ENCODE data around the gene APOL5.
"Not testable (repeated sequence)": the region's sequence is repeated elsewhere in the genome, so short reads cannot be mapped to it uniquely, and the experiment has no call there.

APOL5 gene, protein sequence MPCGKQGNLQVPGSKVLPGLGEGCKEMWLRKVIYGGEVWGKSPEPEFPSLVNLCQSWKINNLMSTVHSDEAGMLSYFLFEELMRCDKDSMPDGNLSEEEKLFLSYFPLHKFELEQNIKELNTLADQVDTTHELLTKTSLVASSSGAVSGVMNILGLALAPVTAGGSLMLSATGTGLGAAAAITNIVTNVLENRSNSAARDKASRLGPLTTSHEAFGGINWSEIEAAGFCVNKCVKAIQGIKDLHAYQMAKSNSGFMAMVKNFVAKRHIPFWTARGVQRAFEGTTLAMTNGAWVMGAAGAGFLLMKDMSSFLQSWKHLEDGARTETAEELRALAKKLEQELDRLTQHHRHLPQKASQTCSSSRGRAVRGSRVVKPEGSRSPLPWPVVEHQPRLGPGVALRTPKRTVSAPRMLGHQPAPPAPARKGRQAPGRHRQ

DNA sequence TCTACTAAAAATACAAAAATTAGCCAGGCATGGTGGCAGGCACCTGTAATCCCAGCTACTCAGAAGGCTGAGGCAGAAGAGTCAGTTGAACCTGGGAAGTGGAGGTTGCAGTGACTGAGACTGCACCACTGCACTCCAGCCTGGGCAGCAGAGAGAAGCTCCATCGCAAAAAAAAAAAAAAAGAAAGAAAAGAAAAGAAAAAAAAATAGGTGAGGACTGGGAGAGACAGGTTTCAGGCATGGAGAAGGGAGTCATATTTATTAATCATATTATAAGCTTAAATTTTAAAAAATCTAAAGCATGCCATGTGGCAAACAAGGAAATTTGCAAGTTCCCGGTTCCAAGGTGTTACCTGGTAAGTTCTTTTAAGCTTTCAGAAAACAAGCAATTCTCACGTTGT, at the start of gene APOL5:
APOL5 (plus strand) TSS at position 301 of the 400 bp plus-strand sequence; CDS start at position 301, 0 bp downstream.
- DNase-seq: no peak

DNA sequence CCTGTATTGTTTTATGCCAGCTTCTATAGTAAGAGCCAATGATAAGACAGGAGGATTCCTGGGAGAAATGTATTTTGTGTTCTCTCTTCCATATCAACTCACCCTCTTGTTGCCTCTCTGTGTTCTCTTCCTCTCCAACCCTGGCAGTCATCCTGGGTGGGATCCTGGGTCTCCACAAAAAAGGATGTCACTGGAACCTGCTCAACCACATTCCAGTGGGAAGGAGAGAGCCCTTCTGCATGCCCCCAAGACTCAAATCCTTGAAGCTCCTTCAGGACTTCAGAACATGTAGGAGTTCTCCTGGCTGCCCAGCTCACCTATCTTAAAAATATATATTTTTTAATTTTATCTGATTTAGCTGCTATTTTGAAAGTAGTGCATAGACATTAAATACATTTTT, 43.3 kb upstream of the APOL5 start:
- no peak for DNase-seq

DNA sequence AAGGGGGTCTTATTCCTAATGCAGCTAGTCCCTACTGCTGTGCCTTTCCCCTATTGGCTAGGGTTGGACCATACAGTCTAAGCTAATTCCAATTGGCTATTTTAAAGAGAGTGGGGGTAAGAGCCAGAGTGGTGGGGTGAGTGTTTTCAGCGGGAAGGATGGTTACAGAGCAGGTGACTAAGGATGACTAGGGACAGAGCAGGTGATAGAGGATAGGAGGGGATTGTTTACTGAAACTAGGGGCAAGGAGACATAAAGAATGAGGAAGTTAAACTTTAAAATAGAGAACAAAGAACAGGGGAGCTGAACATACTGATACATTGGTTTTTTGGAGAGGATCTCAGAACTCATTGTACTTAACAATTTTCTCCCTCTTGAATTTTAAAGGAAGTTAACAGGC, 41.6 kb upstream of the APOL5 start:
- not testable (repeated sequence) for DNase-seq

DNA sequence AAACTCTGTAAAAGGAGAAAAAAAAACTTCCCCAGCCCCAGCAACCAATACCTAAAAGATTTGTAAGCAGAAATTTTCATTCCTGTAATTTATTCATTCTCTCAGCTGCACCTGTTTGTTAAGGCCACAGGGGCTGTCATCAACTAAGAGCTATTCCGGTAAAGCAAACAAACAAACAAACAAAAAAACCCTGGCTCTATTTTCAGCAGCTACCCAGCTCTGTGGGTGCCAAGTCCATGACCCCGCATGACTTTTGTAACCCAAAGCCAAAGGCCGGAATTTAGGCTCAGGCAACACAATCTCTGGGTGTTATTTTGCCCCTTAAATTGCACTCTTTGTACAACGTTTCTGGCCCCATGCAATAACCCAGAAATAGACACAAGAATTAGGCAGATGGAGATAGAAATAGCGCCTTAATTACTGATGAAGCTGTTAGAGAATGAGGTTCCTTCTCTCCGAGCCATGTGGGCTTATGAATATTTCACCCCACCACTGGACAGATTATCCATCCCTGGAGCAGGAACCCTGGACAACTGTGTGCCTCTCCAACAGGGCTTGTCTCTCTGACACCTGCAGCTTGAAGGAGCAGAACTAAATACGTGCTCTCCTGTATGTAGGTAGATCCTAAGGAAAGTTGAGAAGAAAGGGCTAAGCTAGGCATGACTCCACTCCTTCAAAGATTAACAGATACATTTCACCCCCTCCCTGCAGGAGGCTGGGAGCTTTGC, 40.0 kb upstream of the APOL5 start:
- DNase-seq: no peak

DNA sequence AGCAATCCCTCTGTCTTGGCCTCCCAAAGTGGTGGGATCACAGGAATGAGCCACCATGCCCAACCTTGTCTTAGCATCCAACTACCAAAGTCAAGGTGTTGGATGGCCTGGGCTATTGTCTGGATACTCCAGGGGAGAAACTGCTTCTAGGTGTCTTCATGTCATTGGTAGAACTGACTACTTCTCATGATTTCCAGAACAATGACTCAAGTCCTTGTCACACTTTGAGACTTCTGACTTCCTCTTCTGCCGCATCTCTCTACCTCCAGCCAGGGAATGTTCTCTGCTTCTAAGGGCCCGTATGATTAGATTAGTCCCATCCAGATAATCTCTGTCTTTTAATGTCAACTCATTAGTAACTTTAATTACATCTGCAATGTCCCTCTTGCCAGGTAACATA, 38.8 kb upstream of the APOL5 start:
- DNase-seq: no peak

DNA sequence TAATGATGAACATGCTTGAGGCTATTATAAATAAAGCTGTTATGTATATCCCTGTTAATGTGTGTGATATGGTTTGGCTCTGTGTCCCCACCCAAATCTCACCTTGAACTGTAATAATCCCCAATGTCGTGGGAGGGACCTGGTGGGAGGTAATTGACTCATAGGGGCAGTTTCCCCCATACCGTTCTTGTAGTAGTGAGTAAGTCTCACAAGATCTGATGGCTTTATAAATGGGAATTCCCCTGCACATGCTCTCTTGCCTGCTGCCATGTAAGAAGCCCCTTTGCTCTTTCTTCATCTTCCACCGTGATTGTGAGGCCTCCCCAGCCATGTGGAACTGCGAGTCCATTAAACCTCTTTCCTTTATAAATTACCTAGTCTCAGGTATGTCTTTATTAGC, 38.2 kb upstream of the APOL5 start:
- not testable (repeated sequence) for DNase-seq

DNA sequence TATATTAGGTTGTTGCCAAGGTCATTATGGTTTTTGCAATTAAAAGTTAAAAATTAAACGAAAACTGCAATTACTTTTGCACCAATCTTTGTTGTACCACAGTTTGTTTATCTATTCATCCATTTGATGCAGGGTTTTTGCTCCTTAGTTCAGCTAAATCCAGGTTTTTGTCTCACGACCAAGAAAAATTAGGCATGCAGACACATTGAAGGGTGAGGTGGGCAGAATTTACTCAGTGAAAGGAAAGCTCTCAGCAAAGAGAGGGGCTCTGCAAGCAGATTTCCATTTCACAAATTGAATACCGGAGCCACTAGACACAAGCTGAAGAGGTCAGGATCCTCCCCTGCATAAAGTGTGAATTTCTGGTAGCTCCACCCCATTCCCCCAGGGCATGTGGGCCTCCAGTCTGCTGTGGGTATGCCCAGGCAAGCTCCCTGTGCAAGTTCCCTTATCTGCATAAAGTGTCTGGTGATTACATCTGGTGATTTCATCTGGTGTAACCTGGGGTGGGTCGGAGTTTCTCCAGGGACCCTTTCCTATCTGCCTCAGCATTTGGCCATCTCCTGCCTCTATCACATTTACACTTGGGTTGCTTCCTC, 36.1 kb upstream of the APOL5 start:
- no peak for DNase-seq

DNA sequence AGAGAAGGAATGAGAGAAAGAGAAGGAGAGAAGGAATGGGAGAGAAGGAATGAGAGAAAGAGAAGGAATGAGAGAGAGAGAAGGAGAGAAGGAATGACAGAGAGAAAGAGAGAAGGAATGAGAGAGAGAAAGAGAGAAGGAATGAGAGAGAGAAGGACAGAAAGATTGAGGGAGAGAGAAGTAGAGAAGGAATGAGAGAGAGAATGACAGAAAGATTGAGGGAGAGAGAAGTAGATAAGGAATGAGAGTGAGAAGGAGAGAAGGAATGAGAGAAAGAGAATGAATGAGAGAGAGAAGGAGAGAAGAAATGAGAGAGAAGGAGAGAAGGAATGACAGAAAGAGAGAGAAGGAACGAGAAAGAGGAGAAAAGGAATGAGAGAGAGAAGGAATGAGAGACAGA, 34.1 kb upstream of the APOL5 start:
- no peak for DNase-seq

DNA sequence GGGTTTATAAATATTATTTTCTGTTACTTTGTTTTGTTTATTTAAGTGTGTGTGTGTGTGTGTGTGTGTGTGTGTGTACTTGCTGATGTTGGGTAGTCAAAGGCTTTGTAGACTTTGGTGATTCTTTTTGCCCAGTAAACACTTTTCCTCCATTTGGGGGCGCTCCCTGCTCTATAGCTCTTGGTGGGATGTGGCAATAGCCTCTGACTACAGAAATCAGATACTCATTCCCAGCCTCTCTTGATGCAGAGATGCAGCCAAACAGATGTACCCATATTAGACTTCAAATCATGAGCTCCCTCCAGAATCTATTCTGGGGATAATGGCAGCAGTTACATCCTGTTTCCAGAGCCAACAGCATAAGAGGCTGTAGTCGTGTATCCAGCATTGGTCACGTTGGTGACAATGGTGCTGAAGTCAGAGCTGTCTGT, 33.4 kb upstream of the APOL5 start:
- DNase-seq: no peak

DNA sequence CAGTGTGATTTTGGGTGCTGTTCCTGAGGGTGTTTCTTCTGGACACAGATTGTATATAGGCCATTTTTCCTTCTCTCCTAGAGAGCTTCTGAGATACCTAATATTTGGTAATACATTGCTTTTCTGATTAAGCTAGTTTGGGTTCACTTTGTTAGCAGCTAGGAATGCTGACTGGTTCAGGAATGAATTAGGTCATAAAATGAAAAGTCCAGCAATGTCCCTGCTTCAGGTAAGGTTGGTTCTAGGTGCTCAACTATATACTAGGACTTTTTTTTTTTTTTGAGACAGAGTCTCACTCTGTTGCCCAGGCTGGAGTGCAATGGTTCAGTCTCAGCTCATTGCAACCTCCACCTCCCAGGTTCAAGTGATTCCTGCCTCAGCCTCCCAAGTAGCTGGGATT, 32.9 kb upstream of the APOL5 start:
- DNase-seq: no peak

DNA sequence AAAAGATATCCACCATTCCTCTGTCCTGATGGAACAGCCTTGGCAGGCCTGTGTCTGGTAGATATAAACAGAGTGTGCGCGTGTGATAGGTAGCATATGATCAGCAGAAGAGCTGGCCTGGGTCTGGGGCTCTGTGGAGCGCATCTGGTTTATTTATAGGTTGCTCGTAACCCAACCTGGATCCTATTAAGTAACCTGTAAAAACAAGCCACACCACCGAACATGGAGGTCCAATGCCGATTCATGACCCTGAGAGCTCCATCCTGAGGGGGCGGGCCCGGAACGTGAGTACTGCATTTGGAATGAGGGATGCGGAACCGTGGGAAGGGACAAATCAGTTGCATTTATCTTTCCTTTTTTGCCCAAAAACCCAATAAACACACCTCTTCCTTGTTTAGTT, 31.9 kb upstream of the APOL5 start:
- DNase-seq: no peak

DNA sequence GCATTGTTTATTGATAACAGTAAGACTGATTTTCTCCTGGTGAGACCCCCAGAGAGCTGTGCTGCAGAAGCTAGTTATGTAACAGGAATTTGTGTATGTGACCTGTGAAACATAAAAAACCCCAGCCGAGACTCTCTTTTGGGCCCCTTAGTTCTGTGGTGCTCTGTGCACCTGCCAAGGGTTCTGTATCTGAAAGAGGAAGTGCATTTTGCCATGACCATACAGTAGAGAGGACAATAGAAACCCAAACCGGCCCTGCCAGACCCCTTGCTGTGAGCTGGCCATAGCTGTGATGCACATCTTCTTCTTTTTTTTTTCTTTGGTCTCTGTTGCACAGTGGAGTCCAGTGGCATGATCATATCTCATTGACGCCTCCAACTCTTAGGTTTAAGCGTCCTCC, 31.4 kb upstream of the APOL5 start:
- no peak for DNase-seq

DNA sequence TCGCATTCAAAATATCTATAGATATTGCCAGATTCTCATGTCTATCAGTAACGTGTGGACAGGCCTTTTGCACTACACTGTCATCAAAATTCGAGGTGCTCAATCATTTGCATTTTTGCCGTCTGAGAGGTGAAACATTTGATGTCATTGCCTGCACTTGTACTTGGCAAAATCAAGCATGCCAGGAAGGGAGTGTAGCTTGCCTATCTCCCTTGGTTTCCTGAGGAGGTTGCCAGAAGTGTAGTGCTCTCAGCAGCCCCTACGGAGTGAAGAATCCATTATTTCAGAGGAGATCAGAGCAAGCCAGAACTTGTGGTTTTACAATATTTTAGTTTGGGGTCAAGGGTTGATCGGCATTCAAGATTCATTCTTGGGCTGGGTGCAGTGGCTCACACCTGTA, 30.2 kb upstream of the APOL5 start:
- DNase-seq: no peak

DNA sequence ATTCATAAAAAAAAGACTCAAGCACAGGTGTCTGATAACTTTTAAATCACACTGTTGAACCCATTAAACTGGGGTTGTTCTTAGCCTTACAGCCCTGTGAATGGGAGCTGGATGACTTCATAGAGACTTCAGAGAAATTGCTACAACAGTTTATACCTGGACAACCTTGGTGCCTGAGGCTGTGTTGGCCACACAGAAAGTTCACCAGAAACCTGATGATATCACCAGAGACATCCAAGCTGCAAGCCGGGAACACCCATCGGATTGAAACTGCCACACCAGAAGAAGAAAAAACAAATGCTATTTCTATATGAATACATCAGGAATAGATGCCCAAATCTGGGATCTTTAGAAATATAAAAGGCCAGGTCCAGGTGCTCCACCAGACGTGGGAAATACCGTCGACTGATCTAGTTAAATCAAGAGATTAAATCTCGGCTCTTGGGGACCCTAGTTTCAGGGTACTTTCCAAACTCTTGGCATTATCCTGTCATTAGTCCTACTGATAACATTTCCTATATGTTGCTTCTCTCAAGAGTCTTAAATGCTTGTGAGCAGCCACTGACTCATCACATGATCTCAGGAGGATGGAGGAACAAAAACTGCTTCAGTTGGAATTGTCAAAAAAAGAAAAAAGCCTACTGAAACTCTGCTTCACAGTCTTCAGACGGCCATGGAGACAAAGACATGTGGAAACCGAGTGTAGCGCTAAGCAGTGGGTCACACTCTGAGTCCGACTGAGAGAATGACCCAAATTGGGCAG, 28.6 kb upstream of the APOL5 start:
- no peak for DNase-seq

DNA sequence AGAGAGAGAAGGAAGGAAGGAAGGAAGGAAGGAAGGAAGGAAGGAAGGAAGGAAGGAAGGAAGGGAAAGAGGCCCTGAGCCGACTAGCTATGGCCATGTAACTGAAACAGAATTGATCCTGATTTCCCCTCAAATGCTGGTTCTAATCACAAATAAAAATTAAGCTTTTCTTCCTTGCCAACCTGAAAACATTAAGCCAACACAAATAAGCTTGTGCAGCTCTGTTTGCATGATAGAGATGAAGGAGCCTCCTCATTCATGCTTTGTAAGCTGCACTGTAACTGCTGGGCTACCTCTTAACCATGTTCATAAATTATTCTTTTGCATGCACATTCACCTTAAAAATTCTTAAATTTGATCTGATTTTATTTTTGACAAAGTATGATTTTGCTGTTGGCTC, 27.7 kb upstream of the APOL5 start:
- DNase-seq: no peak

DNA sequence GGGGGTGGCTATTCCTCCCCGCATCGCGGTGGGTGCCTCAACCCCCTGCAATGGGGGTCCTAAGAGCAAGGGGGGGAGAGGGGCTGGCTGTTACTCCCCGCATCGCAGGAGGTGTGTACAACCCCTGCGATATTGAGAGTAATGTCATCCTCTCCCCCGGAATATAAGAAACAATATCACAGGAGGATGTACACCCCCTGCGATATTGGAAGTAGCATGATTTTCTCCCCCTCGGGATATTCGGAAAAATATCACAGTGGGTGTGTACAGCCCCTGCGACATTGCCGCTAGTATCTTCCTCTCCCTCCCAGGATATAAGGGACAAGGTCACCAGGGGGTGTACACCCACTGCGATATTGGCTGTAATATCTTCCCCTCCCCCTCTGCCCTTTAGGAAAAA, 22.5 kb upstream of the APOL5 start:
- no peak for DNase-seq

DNA sequence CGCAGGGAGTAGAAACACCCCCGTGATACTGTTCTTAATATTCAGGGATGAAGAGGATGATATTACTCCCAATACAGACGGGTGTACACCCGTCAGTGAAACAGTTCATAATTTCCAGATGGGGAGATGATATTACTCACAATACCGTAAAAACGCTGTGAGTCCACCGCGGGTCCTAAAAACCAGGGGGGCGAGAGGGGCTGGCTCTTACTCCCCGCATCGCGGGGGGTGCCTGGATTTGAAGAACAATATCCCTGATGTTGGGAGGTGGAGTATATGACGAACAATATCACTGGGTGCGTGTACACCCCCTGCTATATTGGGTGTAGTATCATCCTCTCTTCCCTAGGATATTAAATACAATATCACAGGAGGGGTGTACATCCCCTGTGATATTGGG, 20.5 kb upstream of the APOL5 start:
- DNase-seq: no peak

DNA sequence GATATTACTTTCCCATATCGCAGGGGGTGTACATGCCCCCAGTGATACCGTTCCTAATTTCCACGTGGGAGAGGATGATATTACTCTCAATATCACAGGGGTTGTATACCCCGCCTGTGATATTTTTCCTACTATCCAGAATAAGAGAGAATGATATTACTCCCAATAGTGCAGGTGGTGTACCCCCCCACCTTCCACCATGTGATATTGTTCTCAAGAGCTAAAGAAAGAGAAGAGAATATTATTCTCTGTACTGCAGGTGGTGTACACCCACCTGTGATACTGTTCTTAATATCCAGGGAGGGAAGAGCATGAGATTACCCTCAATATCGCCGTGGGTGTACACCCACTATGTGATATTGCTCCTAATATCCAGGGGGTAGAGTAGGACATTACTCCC, 17.8 kb upstream of the APOL5 start:
- DNase-seq: not testable (repeated sequence)

DNA sequence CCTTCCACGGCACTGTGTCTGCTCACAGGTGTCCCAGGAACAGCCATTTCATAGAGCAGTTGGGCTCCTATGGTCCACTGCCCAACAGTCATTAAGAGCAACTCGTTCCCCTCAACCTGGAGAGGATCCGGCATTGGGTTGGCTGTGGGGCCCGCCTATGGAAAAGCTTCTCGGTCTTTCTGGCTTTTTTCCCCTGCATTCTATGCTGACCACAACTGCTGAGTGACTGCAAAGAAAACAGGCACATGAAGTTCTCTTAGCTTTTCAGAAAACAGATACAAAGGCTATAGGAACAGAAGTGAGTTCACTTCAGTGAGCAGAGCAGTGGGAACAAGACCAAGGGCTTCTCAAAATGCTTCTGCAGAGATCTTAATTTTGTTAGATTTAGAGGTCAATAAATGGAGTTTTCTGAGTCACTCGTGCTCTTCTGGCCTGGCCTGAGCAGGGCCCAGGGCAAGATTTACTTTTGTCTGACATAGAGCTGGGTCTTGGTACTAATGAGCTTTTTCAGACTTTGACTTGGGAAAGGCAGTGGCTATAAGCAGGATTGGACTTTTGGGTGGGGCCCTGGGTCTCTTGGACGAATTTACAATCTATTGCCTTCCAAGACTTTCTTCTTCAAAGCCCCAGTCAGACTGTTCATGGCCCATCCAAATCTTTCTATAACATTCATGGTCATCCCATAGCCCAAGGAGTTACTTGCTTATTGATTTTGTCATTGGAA, 13.6 kb upstream of the APOL5 start:
- DNase-seq: no peak

DNA sequence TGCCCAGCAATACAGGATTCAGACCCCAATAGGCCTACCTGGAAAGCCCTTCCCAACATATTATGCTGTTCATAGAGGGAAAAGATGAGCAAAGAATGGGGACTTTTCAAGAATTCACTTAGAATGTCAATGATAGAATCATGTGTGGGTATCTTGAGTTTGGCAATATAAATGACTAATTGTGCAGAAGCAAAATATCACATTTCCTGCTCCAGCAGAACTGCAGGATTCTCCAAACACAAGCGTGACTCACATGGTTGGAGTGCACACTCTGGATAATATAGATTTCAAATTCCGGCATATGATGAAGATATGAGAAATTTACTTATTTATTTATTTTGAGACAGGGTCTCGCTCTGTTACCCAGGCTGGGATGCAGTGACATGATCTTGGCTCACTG, 12.5 kb upstream of the APOL5 start:
- DNase-seq: no peak

DNA sequence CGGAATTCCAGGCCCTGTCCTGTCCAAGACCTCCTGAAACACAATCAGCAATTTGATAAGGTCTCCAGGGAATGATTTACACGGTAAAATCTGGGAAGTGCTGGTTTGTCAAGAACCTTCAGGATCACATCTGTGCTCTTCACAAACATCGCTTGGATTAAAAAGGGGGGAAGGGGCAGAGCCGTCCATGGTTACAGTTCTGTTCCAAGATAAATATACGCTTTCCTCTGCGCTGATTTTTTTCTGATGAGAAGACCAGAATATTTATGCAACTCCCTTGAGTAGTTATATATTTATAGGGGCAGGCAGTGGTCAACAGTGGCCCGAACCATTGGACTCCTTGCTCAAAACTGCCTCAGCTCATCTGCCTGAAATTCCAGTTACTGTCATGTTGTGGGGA, 9.2 kb upstream of the APOL5 start:
- no peak for DNase-seq

DNA sequence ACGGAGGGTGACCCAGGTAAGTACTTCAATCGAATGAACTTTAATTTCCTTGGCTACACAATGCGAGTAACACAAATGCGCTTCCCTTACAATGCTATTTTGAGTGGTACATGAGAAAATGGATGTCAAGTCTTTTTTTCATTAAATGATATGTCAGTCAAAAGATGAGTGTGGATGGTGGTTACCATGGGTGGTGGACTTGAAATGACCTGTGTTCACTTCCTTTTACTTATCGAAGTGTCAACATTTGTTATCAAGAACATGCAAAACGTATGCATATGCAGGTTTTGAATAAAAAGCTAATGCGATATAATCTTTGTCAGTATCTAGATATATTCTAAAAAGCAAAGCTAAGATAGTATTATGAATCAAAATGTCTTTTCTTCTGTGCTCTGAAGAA, 8.8 kb upstream of the APOL5 start:
- DNase-seq: no peak

DNA sequence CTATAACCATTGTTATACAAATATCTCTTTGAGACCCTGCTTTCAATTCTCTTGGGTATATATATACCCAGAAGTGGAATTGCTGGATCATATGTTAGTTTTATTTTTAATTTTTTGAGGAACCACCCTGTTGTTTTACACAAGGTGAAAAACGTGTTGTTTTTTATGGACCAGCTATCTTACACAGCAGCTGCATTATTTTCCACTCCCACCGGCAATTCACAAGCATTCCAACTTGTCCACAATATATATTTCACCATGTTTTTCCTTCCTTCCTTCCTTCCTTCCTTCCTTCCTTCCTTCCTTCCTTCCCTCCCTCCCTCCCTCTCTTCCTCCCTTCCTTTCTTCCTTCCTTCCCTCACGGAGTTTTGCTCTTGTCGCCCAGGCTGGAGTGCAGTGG, 6.3 kb upstream of the APOL5 start:
- DNase-seq: no peak
